PFSK-1 (cell line): ENCODE results near the gene NOTO.

ENCODE experiments used
- FOXP2 ChIP-seq: optimal IDR thresholded peaks from 2 replicates; pipeline ENCODE3; 2011; ENCODE audit warnings: borderline replicate concordance, control low read depth, inconsistent platforms; ENCODE audit not compliant: insufficient read depth; ENCODE audit errors: extremely low read length, extremely low read depth
- POLR2AphosphoS5 ChIP-seq: IDR thresholded peaks from 2 replicates; pipeline ENCODE4 v1.6.1; 2012; ENCODE audit warnings: low read depth, mild to moderate bottlenecking, control low read depth, low read length, moderate library complexity
- REST ChIP-seq, 2 experiments: IDR thresholded peaks; 2 replicates each; pipeline versions ENCODE4 v1.6.1 to v1.8.0; 2011 to 2012; ENCODE audit warnings: low read depth in 2 of 2, low read length in 2 of 2, control low read depth in 1 of 2, inconsistent platforms in 1 of 2, mild to moderate bottlenecking in 1 of 2, moderate library complexity in 1 of 2; ENCODE audit not compliant: insufficient read depth in 1 of 2
- SIN3A ChIP-seq: IDR thresholded peaks from 2 replicates; pipeline ENCODE4 v1.6.1; 2012; ENCODE audit warnings: mild to moderate bottlenecking, low read length, moderate library complexity, borderline replicate concordance; ENCODE audit not compliant: insufficient read depth
- TAF1 ChIP-seq: IDR thresholded peaks from 2 replicates; pipeline ENCODE4 v1.6.1; 2012; ENCODE audit warnings: low read length, control low read depth, borderline replicate concordance; ENCODE audit not compliant: insufficient read depth

NOTO gene

GRCh38 chr2:73210019-73210418 is 7.6 kb downstream of the NOTO start:
- TF ChIP-seq FOXP2, result no peak
- no peak for TF ChIP-seq TAF1
- TF ChIP-seq REST (IDR thresholded peaks at IDR 0.05; ENCODE audit: insufficient read depth in 1 of 2, low read depth in 2 of 2, low read length in 2 of 2), result no peak
- no peak for TF ChIP-seq SIN3A

GRCh38 chr2:73210696-73211095 is 8.3 kb downstream of the NOTO start:
- TF ChIP-seq SIN3A (no peak), TAF1 (no peak), REST (IDR thresholded peaks at IDR 0.05; ENCODE audit: insufficient read depth in 1 of 2, low read depth in 2 of 2, low read length in 2 of 2) (no peak), FOXP2 (no peak), POLR2AphosphoS5 (no peak)

- TF ChIP-seq SIN3A (no peak), REST (IDR thresholded peaks at IDR 0.05; ENCODE audit: insufficient read depth in 1 of 2, low read depth in 2 of 2, low read length in 2 of 2) (no peak)
Observed at GRCh38 chr2:73212098-73212447, 9.7 kb downstream of the NOTO start.

GRCh38 chr2:73212448-73213176 is 10.2 kb downstream of the NOTO start:
- TF ChIP-seq FOXP2 (peak; percentile 48), TAF1 (no peak)

GRCh38 chr2:73214120-73215035 is 12.0 kb downstream of the NOTO start, which contains the start of gene SMYD5:
Gene SMYD5, plus strand, starts transcription at chr2:73214245. Its CDS starts 22 bp downstream, at chr2:73214267.
- TF ChIP-seq POLR2AphosphoS5, result peak; percentile 84
- peak; percentile 98; the same call in 1 of the 2 replicates for TF ChIP-seq SIN3A
- TF ChIP-seq TAF1, result 0 out of 2 replicates have a peak, but pooled peaks have one; percentile 18
- peak; percentile 12 for TF ChIP-seq FOXP2
- TF ChIP-seq REST (IDR thresholded peaks at IDR 0.05; ENCODE audit: insufficient read depth in 1 of 2, low read depth in 2 of 2, low read length in 2 of 2), result no peak
